Right lobe of liver (tissue), 6 donors: ENCODE data around the gene KCTD2. TPM values are rescaled to one million over a fixed set of nuclear protein-coding genes. Genes with fewer than 3 reads are reported as not detected.

Experiments
- ATAC-seq, 4 donors: fragments of 200-7000 bp; cut with Tn5 transposase; one replicate each; pipeline ENCODE4 v1.9.1; 2020; ENCODE audit warnings: mild to moderate bottlenecking in 4 of 4, moderate library complexity in 4 of 4
- DNase-seq, 3 donors: peaks; one replicate each; pipeline ENCODE4 v3.0.0-alpha.2; 2020
- H3K27ac ChIP-seq, 3 donors: fragments of 200-600 bp; one replicate each; pipeline ENCODE4 v1.8.0; 2022
- H3K27me3 ChIP-seq, 2 donors: fragments of 200-600 bp; one replicate each; pipeline ENCODE4 v1.8.0; 2022
- H3K36me3 ChIP-seq, 4 donors: fragments of 200-600 bp; sonication (generic) in 1 of 4; one replicate each; pipeline versions ENCODE4 v1.5.1 to v1.8.0; 2017 to 2022; ENCODE audit warnings: control low read depth in 1 of 4
- H3K4me1 ChIP-seq, 4 donors: fragments of 200-600 bp; sonication (generic) in 1 of 4; one replicate each; pipeline versions ENCODE4 v1.5.1 to v1.8.0; 2017 to 2022; ENCODE audit warnings: control low read depth in 1 of 4
- H3K4me3 ChIP-seq, 3 donors: fragments of 200-600 bp; one replicate each; pipeline ENCODE4 v1.8.0; 2022
- H3K9me3 ChIP-seq, 4 donors: fragments of 200-600 bp; sonication (generic) in 1 of 4; one replicate each; pipeline versions ENCODE4 v1.5.1 to v1.8.0; 2017 to 2022; ENCODE audit warnings: control low read depth in 1 of 4
- POLR2A ChIP-seq: fragments of 450-650 bp; IDR thresholded peaks from one replicate; pipeline ENCODE4 v1.6.1; 2017; ENCODE audit warnings: antibody characterized with exemption, mild to moderate bottlenecking
- WGBS: methylation state at CpG from one replicate; pipeline ENCODE4 v1.1.6; 2018; ENCODE audit warnings: low coverage, low lambda C conversion rate; ENCODE audit not compliant: insufficient coverage; ENCODE audit errors: missing lambda C conversion rate; 5-methylcytosine and 5-hydroxymethylcytosine counted together
- intact Hi-C, 2 donors: fragments of 100-400 bp; cut with DNase I; formaldehyde crosslinking; loops; one replicate each; pipeline versions ENCODE4 v1.11.2 to v1.14.1; 2022
- total RNA-seq, 6 experiments: library from RNA; depleted of rRNA in 2 of 6; stranded (reverse); fragments of >200 nt in 2 of 6; fragmentation: NEBNext Ultra II Directional in 3 of 6; extraction: Animal tissue kit (Norgen Biotek cat#: 25700) in 3 of 6; gene quantifications; one replicate each; pipeline versions ENCODE4 v1.1.0 to v1.2.4, GENCODE V29; 2016 to 2023
- TF ChIP-seq, protein P1 (sequence below), 4 donors: fragments of 200-600 bp in 3 of 4; fragments of 450-650 bp in 1 of 4; IDR thresholded peaks; one replicate each; pipeline versions ENCODE4 v1.5.1 to v1.8.0; 2016 to 2022; ENCODE audit warnings: antibody characterized with exemption in 4 of 4, mild to moderate bottlenecking in 2 of 4
- donor health status: DM: no; HTN: yes; CAD: no.
- donor health status: DM: no; HTN: no; CAD: no.
- donor health status: DM: no; HTN: no; CAD: no.
- donor health status: DM: no; HTN: yes; CAD: no.
- donor health status: DM: no; HTN: yes; CAD: no.

The KCTD2 gene
- total RNA-seq, 6 experiments from 2014 or later, result 7.2 to 10.3 (median 8.1) TPM

DNA sequence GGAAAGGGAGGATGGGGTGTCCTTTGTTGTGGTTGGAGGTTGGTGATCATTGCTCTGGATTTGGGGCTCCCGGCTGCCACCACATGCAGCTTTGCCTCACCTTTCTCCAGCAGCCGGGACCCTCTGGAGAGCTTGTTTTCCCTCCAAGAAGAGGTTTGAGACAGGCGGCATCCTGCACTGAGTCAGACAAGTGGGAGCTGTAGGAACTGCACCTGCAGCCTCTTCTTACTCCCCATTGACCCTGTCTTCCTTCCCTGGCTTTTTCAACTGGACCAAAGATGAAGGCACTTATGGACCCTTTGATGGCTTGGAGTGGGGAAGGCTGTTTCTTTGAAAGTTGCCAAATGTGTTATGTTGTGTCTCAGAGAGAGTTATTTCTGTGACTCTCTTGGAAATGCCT lies 16.6 kb downstream of the KCTD2 start:
- intact Hi-C loops, result loop anchor here in 1 of 2 donors (10.0 kb wide), 1 partner anchor 51 kb away; no protein-coding TSS in a partner anchor
- H3K36me3 ChIP-seq, result peaks cover 0 to 23% (median 12%) of the 10 kb centered on the region in 4 donors
- DNase-seq, result no peak
- H3K4me3 ChIP-seq, result no peak overlapping the region
- ATAC-seq, result no peak
- H3K9me3 ChIP-seq, result no peaks in the 10 kb centered on the region
- peaks cover 0 to 14% (median 0%) of the 10 kb centered on the region in 4 donors for H3K4me1 ChIP-seq
- H3K27me3 ChIP-seq, result no peaks in the 10 kb centered on the region
- H3K27ac ChIP-seq, result no peak overlapping the region
- no CpG with 5 or more reads among the region's 3 CpGs for WGBS
- TF ChIP-seq, protein P1, sequence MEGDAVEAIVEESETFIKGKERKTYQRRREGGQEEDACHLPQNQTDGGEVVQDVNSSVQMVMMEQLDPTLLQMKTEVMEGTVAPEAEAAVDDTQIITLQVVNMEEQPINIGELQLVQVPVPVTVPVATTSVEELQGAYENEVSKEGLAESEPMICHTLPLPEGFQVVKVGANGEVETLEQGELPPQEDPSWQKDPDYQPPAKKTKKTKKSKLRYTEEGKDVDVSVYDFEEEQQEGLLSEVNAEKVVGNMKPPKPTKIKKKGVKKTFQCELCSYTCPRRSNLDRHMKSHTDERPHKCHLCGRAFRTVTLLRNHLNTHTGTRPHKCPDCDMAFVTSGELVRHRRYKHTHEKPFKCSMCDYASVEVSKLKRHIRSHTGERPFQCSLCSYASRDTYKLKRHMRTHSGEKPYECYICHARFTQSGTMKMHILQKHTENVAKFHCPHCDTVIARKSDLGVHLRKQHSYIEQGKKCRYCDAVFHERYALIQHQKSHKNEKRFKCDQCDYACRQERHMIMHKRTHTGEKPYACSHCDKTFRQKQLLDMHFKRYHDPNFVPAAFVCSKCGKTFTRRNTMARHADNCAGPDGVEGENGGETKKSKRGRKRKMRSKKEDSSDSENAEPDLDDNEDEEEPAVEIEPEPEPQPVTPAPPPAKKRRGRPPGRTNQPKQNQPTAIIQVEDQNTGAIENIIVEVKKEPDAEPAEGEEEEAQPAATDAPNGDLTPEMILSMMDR (IDR thresholded peaks at IDR 0.05), result no peak
- no peak for TF ChIP-seq POLR2A

DNA sequence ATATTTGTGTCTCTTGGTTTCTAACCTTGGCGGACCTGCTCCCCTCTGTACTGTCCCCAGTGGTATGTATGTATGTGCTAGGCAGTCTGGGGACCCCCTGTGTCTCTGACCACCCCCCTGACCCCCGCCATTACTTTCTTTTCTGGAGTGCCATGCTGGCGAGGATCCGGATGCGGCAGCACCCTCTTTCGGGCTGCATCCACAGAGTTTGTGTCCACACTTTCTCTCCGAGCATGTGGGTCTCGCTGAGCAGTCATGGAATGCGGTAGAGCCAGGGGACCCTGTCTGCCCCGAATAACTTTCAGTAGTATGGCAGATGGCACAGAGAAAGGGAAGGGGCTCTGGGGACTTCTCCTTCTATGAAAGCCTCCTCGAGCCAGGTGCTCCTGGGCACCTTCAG lies 17.0 kb downstream of the KCTD2 start:
- ATAC-seq (no peak), DNase-seq (no peak)
- peaks cover 0 to 23% (median 12%) of the 10 kb centered on the region in 4 donors for H3K36me3 ChIP-seq
- intact Hi-C loops, result loop anchor here in 1 of 2 donors (10.0 kb wide), 1 partner anchor 51 kb away; no protein-coding TSS in a partner anchor
- H3K27me3 ChIP-seq, result no peaks in the 10 kb centered on the region
- H3K4me1 ChIP-seq, result peaks cover 0 to 14% (median 0%) of the 10 kb centered on the region in 4 donors
- H3K27ac ChIP-seq, result no peak overlapping the region
- TF ChIP-seq POLR2A, result no peak
- TF ChIP-seq, protein P1 (IDR thresholded peaks at IDR 0.05), result no peak
- WGBS, result 89% methylated on average over 7 of the region's 11 CpGs
- H3K4me3 ChIP-seq, result no peak overlapping the region
- no peaks in the 10 kb centered on the region for H3K9me3 ChIP-seq

DNA sequence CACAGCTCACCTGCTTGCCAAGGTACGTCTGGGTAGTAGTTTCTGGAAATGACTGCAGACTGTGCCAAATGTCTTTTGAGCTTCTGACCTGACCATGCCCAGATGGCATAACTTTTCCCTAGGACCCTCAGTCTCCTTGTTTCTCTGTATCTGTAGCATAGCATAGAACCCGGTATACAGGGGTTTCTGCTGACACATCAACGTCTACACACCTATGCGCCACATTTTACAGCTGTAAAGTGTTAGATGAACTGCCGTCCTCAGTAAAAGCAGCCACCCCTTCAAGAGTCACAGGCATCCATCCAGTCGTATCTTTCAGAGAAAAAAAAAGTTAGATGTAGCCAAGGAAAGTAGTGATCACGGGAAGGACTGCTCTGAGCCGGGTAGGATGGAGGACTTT lies 17.4 kb downstream of the KCTD2 start:
- H3K9me3 ChIP-seq, result no peaks in the 10 kb centered on the region
- H3K27me3 ChIP-seq, result no peaks in the 10 kb centered on the region
- TF ChIP-seq, protein P1 (IDR thresholded peaks at IDR 0.05), result no peak
- no peak for TF ChIP-seq POLR2A
- DNase-seq, result no peak
- peaks cover 0 to 13% (median 0%) of the 10 kb centered on the region in 4 donors for H3K4me1 ChIP-seq
- intact Hi-C loops, result loop anchor here in 1 of 2 donors (10.0 kb wide), 1 partner anchor 50 kb away; no protein-coding TSS in a partner anchor
- ATAC-seq, result no peak
- H3K27ac ChIP-seq, result no peak overlapping the region
- peaks cover 0 to 23% (median 12%) of the 10 kb centered on the region in 4 donors for H3K36me3 ChIP-seq
- H3K4me3 ChIP-seq, result no peak overlapping the region
- WGBS, result 90% methylated on average over 7 of the region's 8 CpGs

DNA sequence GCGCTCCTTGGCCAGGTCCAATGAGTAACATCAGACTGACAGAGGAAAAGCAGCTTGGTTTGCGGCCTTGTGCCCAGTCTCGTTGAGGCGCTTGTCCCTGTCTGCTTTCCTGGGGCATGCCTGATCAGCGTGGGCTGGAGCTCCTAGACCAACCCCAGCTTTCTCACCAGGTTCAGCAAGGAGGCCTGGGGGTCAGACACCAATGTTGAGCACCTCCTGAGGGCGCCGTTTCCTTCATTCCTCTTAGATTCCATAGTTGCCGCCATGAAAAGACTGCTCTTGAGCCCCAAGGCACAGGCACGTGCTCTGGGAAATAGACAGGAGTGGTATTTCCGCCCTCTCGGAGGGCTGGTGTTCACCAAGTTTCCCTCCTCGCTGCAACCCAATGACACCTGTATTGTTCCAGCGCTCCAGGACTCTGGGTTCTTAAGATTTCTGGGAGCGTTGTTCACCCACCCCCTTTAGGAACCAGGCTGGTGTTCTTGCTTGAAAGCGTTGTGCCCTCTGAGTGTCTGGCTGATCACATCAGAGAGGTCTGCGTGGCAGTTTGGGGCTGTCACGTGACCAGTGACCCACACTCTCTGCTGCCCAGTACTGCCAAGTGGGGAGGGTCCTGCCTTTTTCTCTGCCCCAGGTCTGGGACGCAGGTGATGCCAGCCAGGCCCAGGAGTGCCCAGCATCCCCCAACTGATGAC lies 18.0 kb downstream of the KCTD2 start:
- Histone ChIP-seq H3K27me3 (no peaks in the 10 kb centered on the region), H3K27ac (peak overlapping the region in 1 of 3 donors; percentile 47), H3K4me3 (no peak overlapping the region), H3K36me3 (peaks cover 0 to 23% (median 12%) of the 10 kb centered on the region in 4 donors), H3K9me3 (no peaks in the 10 kb centered on the region), H3K4me1 (peaks cover 0 to 8% (median 0%) of the 10 kb centered on the region in 4 donors)
- no peak for ATAC-seq
- no peak for TF ChIP-seq POLR2A
- TF ChIP-seq, protein P1 (IDR thresholded peaks at IDR 0.05), result no peak
- WGBS, result 100% methylated on average over 4 of the region's 18 CpGs
- DNase-seq, result no peak
- intact Hi-C loops, result loop anchor here in 1 of 2 donors (10.0 kb wide), 1 partner anchor 50 kb away; no protein-coding TSS in a partner anchor
